HEK293T (cell line): ENCODE results near the gene CD96.
"Not testable (repeated sequence)": the region's sequence is repeated elsewhere in the genome, so short reads cannot be mapped to it uniquely, and the experiment has no call there.

Source experiments
- CTCF ChIA-PET: fragments of 350-600 bp; formaldehyde crosslinking; extraction: SDS; loops from one replicate; lab custom pipeline; 2021; ENCODE audit warnings: antibody characterized with exemption, inconsistent platforms; lab: Yijun Ruan, JAX
- POLR2A ChIA-PET: fragments of 350-600 bp; formaldehyde crosslinking; extraction: SDS; loops from one replicate; lab custom pipeline; 2020; ENCODE audit warnings: antibody characterized with exemption, inconsistent platforms; lab: Yijun Ruan, JAX
- DNase-seq: peaks from one replicate; pipeline ENCODE4 v3.0.0; 2012; ENCODE audit warnings: mixed read lengths; ENCODE audit errors: extremely low spot score
- ARNT ChIP-seq: fragments of 450-650 bp; IDR thresholded peaks from 2 replicates; pipeline ENCODE4 v1.6.1; 2017; ENCODE audit warnings: mild to moderate bottlenecking
- BHLHE40 ChIP-seq: fragments of 450-650 bp; IDR thresholded peaks from 2 replicates; pipeline ENCODE4 v1.6.1; 2016; ENCODE audit warnings: mild to moderate bottlenecking, moderate library complexity, borderline replicate concordance
- CTBP1 ChIP-seq: fragments of 450-650 bp; IDR thresholded peaks from 2 replicates; pipeline ENCODE4 v1.6.1; 2016; ENCODE audit warnings: borderline replicate concordance
- ELF4 ChIP-seq: fragments of 450-650 bp; IDR thresholded peaks from 2 replicates; pipeline ENCODE4 v1.6.1; 2017; ENCODE audit warnings: antibody characterized with exemption
- FOXA1 ChIP-seq: fragments of 450-650 bp; IDR thresholded peaks from 2 replicates; pipeline ENCODE4 v1.6.1; 2016; ENCODE audit warnings: mild to moderate bottlenecking
- FOXK2 ChIP-seq: fragments of 450-650 bp; IDR thresholded peaks from 2 replicates; pipeline ENCODE4 v1.6.1; 2016; ENCODE audit warnings: mild to moderate bottlenecking
- FOXM1 ChIP-seq: fragments of 450-650 bp; IDR thresholded peaks from 2 replicates; pipeline ENCODE4 v1.6.1; 2017; ENCODE audit warnings: mild to moderate bottlenecking, borderline replicate concordance
- HDGF ChIP-seq: fragments of 450-650 bp; IDR thresholded peaks from 2 replicates; pipeline ENCODE4 v1.6.1; 2017; ENCODE audit warnings: antibody characterized with exemption, borderline replicate concordance
- L3MBTL2 ChIP-seq: fragments of 450-650 bp; conservative IDR thresholded peaks from 2 replicates; pipeline ENCODE4 v1.6.1; 2016; ENCODE audit warnings: mild to moderate bottlenecking
- LEF1 ChIP-seq: fragments of 450-650 bp; IDR thresholded peaks from 2 replicates; pipeline ENCODE4 v1.6.1; 2017; ENCODE audit warnings: mild to moderate bottlenecking, borderline replicate concordance
- NFRKB ChIP-seq: fragments of 450-650 bp; IDR thresholded peaks from 2 replicates; pipeline ENCODE4 v1.6.1; 2016; ENCODE audit warnings: mild to moderate bottlenecking, moderate library complexity
- PKNOX1 ChIP-seq: fragments of 450-650 bp; IDR thresholded peaks from 2 replicates; pipeline ENCODE4 v1.6.1; 2016
- SP1 ChIP-seq: fragments of 450-650 bp; IDR thresholded peaks from 2 replicates; pipeline ENCODE4 v1.6.1; 2017
- SUZ12 ChIP-seq: fragments of 450-650 bp; IDR thresholded peaks from 2 replicates; pipeline ENCODE4 v1.6.1; 2016; ENCODE audit warnings: mild to moderate bottlenecking
- TARDBP ChIP-seq: fragments of 450-650 bp; IDR thresholded peaks from 2 replicates; pipeline ENCODE4 v1.6.1; 2016
- ZNF384 ChIP-seq: fragments of 450-650 bp; IDR thresholded peaks from 2 replicates; pipeline ENCODE4 v1.6.1; 2016

Gene CD96

GRCh38 chr3:111517801-111518200, 24.2 kb upstream of the CD96 start:
- no peak for DNase-seq
- TF ChIP-seq ZNF384 (no peak), FOXM1 (no peak)
- ChIA-PET CTCF (no interaction called here), POLR2A (no interaction called here)

GRCh38 chr3:111519178-111519855, 22.7 kb upstream of the CD96 start:
- ChIA-PET POLR2A (no interaction called here), CTCF (no interaction called here)
- TF ChIP-seq L3MBTL2 (no peak), PKNOX1 (no peak), FOXK2 (no peak), TARDBP (no peak), ZNF384 (no peak), BHLHE40 (no peak), HDGF (no peak), FOXM1 (no peak)
- DNase-seq, result no peak

GRCh38 chr3:111521891-111522290, 20.1 kb upstream of the CD96 start:
- DNase-seq, result no peak
- TF ChIP-seq ELF4 (no peak), CTBP1 (no peak), FOXM1 (no peak), L3MBTL2 (no peak), ARNT (no peak), PKNOX1 (no peak), FOXA1 (no peak), SP1 (no peak), HDGF (no peak), FOXK2 (no peak), LEF1 (no peak), ZNF384 (no peak), TARDBP (no peak), NFRKB (no peak), SUZ12 (no peak), BHLHE40 (no peak)
- ChIA-PET CTCF (no interaction called here), POLR2A (no interaction called here)

- CTCF ChIA-PET, DNase-seq, POLR2A ChIA-PET: not testable (repeated sequence)
These were observed 17.5 kb upstream of the CD96 start for GRCh38 chr3:111524486-111524885.

GRCh38 chr3:111531446-111531845, 10.6 kb upstream of the CD96 start:
- no peak for DNase-seq
- POLR2A ChIA-PET, result no interaction called here
- TF ChIP-seq SUZ12 (no peak), L3MBTL2 (no peak), TARDBP (no peak), CTBP1 (no peak), PKNOX1 (no peak), ZNF384 (no peak), FOXM1 (no peak), FOXA1 (no peak), ARNT (no peak), LEF1 (no peak)
- CTCF ChIA-PET, result no interaction called here

- POLR2A ChIA-PET, result no interaction called here
- CTCF ChIA-PET, result no interaction called here
- DNase-seq, result no peak
- TF ChIP-seq TARDBP (no peak), ZNF384 (no peak), LEF1 (no peak), L3MBTL2 (no peak), FOXA1 (no peak), NFRKB (no peak)
These were observed 7.3 kb upstream of the CD96 start for GRCh38 chr3:111534701-111535100.

GRCh38 chr3:111538111-111538510, 3.9 kb upstream of the CD96 start:
- TF ChIP-seq L3MBTL2, result no peak
- no peak for TF ChIP-seq FOXA1
- TF ChIP-seq TARDBP, result no peak
- no peak for TF ChIP-seq HDGF
- no peak for DNase-seq
- CTCF ChIA-PET, result interaction anchor here (0.6 kb wide), 1 partner anchor 1518 kb away, joined by 5 read pairs; no protein-coding TSS in a partner anchor
- POLR2A ChIA-PET, result no interaction called here
